Stimulated activated CD4-positive, alpha-beta T cell treated with anti-CD3 and anti-CD28 coated beads, Interleukin-15, amount 100 ng/mL, for 48 hours (primary cell): ENCODE measurements around the gene QSER1.
"Not testable (repeated sequence)": the region's sequence is repeated elsewhere in the genome, so short reads cannot be mapped to it uniquely, and the experiment has no call there.

Experiments used
- DNase-seq, 2 donors: peaks; one replicate each; pipeline ENCODE4 v3.0.0-alpha.2; 2020; ENCODE audit warnings: low read depth in 2 of 2

Gene QSER1

GRCh38 chr11:33001281-33001680, 108.7 kb downstream of the QSER1 start:
- DNase-seq = no peak

- DNase-seq = no peak
Observed at GRCh38 chr11:33001751-33002542, 109.3 kb downstream of the QSER1 start.

GRCh38 chr11:33005175-33005574, 112.6 kb downstream of the QSER1 start:
- no peak for DNase-seq

GRCh38 chr11:33006010-33006409, 113.4 kb downstream of the QSER1 start:
- DNase-seq = no peak

GRCh38 chr11:33013755-33014154, 121.1 kb downstream of the QSER1 start:
- no peak for DNase-seq

GRCh38 chr11:33015621-33016551, 123.3 kb downstream of the QSER1 start, which contains the start of gene DEPDC7:
DEPDC7 (plus strand) TSS chr11:33015878; CDS start chr11:33015956, 78 bp downstream.
- peak; percentile 71 to 74 for DNase-seq

- no peak for DNase-seq
Observed at GRCh38 chr11:33016654-33017053, 124.0 kb downstream of the QSER1 start.

- DNase-seq = no peak
Observed at GRCh38 chr11:33017478-33017877, 124.9 kb downstream of the QSER1 start.

GRCh38 chr11:33017965-33018364, 125.4 kb downstream of the QSER1 start:
- no peak for DNase-seq

GRCh38 chr11:33018840-33019239, 126.2 kb downstream of the QSER1 start:
- DNase-seq = no peak

GRCh38 chr11:33021501-33021900, 128.9 kb downstream of the QSER1 start:
- no peak for DNase-seq

- no peak for DNase-seq
Observed at GRCh38 chr11:33021937-33022336, 129.3 kb downstream of the QSER1 start.

- no peak for DNase-seq
Observed at GRCh38 chr11:33025339-33025722, 132.7 kb downstream of the QSER1 start.

- no peak for DNase-seq
Observed at GRCh38 chr11:33027233-33027632, 134.6 kb downstream of the QSER1 start.

- no peak for DNase-seq
Observed at GRCh38 chr11:33027846-33028536, 135.4 kb downstream of the QSER1 start.

- no peak for DNase-seq
Observed at GRCh38 chr11:33028537-33028914, 135.9 kb downstream of the QSER1 start.

- DNase-seq = not testable (repeated sequence)
Observed at GRCh38 chr11:33029218-33029617, 136.6 kb downstream of the QSER1 start.
